Neutrophil (primary cell): ENCODE data around the gene MATN4.
"Not testable (repeated sequence)": the region's sequence is repeated elsewhere in the genome, so short reads cannot be mapped to it uniquely, and the experiment has no call there.

ENCODE experiments used
- H3K27ac ChIP-seq: fragments of 200-600 bp; sonication (generic); 2 replicates; pipeline ENCODE4 v1.5.1; 2016; ENCODE audit warnings: mild to moderate bottlenecking, moderate library complexity
- H3K27me3 ChIP-seq: fragments of 200-600 bp; sonication (generic); 2 replicates; pipeline ENCODE4 v1.6.0; 2016; ENCODE audit warnings: mild to moderate bottlenecking
- H3K36me3 ChIP-seq: fragments of 200-600 bp; sonication (generic); 2 replicates; pipeline ENCODE4 v1.5.1; 2017
- H3K4me1 ChIP-seq, 2 experiments: fragments of 200-600 bp in 1 of 2; sonication (generic) in 1 of 2; 1 replicate in 1 of 2; 2 replicates in 1 of 2; pipeline versions ENCODE4 v1.5.1 to v1.6.1; 2013 to 2016; ENCODE audit warnings: low read depth in 1 of 2, low read length in 1 of 2, mild to moderate bottlenecking in 1 of 2, moderate library complexity in 1 of 2; ENCODE audit not compliant: control insufficient read depth in 1 of 2, insufficient read depth in 1 of 2
- H3K4me3 ChIP-seq, 2 experiments: fragments of 200-600 bp in 1 of 2; sonication (generic) in 1 of 2; 1 replicate in 1 of 2; 2 replicates in 1 of 2; pipeline ENCODE4 v1.5.1; 2013 to 2016; ENCODE audit warnings: low read depth in 1 of 2, low read length in 1 of 2, mild to moderate bottlenecking in 1 of 2, moderate library complexity in 1 of 2
- H3K9me3 ChIP-seq: fragments of 200-600 bp; sonication (generic); 2 replicates; pipeline ENCODE4 v1.5.1; 2016
- CTCF ChIP-seq: fragments of 200-600 bp; sonication (generic); IDR thresholded peaks from 2 replicates; pipeline ENCODE4 v1.5.1; 2016; ENCODE audit warnings: antibody characterized with exemption

The MATN4 gene

GRCh38 chr20:45352729-45353128, 44.6 kb upstream of the MATN4 start:
- H3K36me3 ChIP-seq: no peaks in the 10 kb centered on the region
- no peak for TF ChIP-seq CTCF
- no peak overlapping the region for H3K4me3 ChIP-seq
- no peak overlapping the region for H3K27ac ChIP-seq
- H3K27me3 ChIP-seq: peaks cover 30% of the 10 kb centered on the region
- H3K9me3 ChIP-seq: no peaks in the 10 kb centered on the region
- H3K4me1 ChIP-seq: peaks cover 0 to 8% of the 10 kb centered on the region in 2 experiments

GRCh38 chr20:45350795-45351194, 42.7 kb upstream of the MATN4 start:
- H3K27ac ChIP-seq, H3K9me3 ChIP-seq, H3K4me1 ChIP-seq, H3K4me3 ChIP-seq, H3K36me3 ChIP-seq: not testable (repeated sequence)
- peaks cover 49% of the 10 kb centered on the region for H3K27me3 ChIP-seq

GRCh38 chr20:45350217-45350616, 42.1 kb upstream of the MATN4 start:
- Histone ChIP-seq H3K27me3 (peaks cover 55% of the 10 kb centered on the region), H3K27ac (no peak overlapping the region), H3K9me3 (no peaks in the 10 kb centered on the region), H3K4me1 (peaks cover 0 to 9% of the 10 kb centered on the region in 2 experiments), H3K4me3 (no peak overlapping the region), H3K36me3 (no peaks in the 10 kb centered on the region)
- TF ChIP-seq CTCF: no peak

GRCh38 chr20:45347936-45348778, 40.1 kb upstream of the MATN4 start, which contains the start of gene SDC4:
SDC4 (minus strand) TSS chr20:45348424; CDS start chr20:45348384, 40 bp downstream.
- Histone ChIP-seq H3K4me3 (no peak within 1 kb of the TSS), H3K36me3 (no peaks in the 10 kb centered on the region), H3K4me1 (peaks cover 0 to 9% of the 10 kb centered on the region in 2 experiments), H3K9me3 (no peaks in the 10 kb centered on the region), H3K27ac (no peak within 1 kb of the TSS), H3K27me3 (peaks cover 70% of the 10 kb centered on the region)
- TF ChIP-seq CTCF: no peak

- Histone ChIP-seq H3K4me1 (peaks cover 0 to 9% of the 10 kb centered on the region in 2 experiments), H3K9me3 (no peaks in the 10 kb centered on the region), H3K27me3 (peaks cover 74% of the 10 kb centered on the region), H3K27ac (no peak overlapping the region), H3K36me3 (no peaks in the 10 kb centered on the region), H3K4me3 (no peak overlapping the region)
- no peak for TF ChIP-seq CTCF
These were observed 39.3 kb upstream of the MATN4 start for GRCh38 chr20:45347297-45347935.

- Histone ChIP-seq H3K27me3 (peaks cover 74% of the 10 kb centered on the region), H3K9me3 (no peaks in the 10 kb centered on the region), H3K27ac (no peak overlapping the region), H3K4me3 (no peak overlapping the region), H3K4me1 (peaks cover 0 to 9% of the 10 kb centered on the region in 2 experiments), H3K36me3 (no peaks in the 10 kb centered on the region)
- no peak for TF ChIP-seq CTCF
These were observed 38.8 kb upstream of the MATN4 start for GRCh38 chr20:45346851-45347250.
